HG03432 (cell line): Measurements from ENCODE around the gene CSNK1G3.
A peak's percentile ranks its signal among the peaks of the same experiment; 100 is the strongest.

ENCODE experiments used
- ATAC-seq: cut with Tn5 transposase; IDR thresholded peaks from one replicate; pipeline ENCODE4 v1.9.1; 2021; ENCODE audit warnings: mild to moderate bottlenecking, moderate library complexity; ENCODE audit not compliant: unreplicated experiment

The CSNK1G3 gene

DNA sequence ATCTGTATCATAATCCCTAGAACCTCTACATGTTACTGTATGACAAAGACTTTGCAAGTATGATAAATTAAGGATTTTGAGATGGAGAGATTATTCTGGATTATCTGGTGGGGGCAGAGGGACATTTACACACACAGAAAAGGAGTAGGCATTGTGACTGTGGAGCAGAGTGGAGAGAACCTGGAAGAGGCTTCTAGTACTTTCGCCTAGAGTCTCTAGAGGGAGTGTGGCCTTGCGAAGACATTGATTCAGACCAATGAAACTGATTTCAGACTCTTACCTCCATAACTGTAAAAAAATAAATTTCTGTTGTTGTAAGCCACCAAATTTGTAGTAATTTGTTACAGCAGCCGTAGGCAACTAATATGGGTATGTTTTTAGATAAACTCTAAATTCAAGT lies 45.9 kb downstream of the CSNK1G3 start:
- no peak for ATAC-seq

DNA sequence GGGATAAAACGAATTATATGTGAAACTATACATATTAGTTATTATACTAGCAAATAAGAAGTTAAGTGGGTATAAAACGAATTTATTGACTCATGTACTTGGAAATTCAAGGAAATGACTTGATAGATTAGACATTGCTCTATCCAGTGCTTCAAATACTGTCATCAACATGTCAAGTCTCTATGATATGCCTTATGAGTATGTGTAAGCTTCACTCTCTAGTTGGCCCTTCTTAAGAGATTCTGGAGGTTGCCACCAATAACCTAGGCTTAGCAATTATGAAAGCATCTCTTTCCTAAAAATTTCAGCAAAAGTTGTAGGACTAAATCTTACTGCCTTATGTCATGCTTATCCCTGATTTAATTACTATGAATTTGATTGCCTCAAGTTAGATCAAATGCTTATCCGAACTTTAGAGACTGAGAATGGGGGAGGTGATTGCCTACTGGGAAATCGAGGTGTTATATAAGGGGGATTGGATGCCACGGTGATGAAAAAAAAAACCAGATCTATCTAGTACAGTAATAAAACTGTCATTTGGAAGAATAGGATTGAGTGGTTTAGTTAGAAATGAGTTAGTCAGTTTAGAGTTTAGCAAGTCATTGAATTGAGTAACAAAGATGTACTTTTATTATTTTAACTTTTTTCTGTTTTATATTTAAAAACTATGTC lies 46.9 kb downstream of the CSNK1G3 start:
- ATAC-seq, result no peak

DNA sequence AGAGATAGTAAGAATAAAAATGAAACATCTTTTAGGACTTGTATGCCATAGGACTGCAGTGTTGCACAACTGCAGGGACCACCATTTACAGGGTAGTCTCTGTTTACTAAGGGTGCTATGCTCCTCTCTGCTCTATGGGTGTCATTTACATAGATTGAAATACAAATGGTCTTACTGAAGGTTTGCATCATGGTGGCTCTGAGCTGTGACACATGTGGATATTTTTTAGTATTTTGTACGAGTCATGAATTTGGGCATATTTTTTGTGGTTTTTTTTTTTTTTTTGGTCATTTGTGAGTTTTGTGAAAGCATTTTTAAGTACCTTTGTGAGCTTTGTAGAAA lies 47.4 kb downstream of the CSNK1G3 start:
- no peak for ATAC-seq

DNA sequence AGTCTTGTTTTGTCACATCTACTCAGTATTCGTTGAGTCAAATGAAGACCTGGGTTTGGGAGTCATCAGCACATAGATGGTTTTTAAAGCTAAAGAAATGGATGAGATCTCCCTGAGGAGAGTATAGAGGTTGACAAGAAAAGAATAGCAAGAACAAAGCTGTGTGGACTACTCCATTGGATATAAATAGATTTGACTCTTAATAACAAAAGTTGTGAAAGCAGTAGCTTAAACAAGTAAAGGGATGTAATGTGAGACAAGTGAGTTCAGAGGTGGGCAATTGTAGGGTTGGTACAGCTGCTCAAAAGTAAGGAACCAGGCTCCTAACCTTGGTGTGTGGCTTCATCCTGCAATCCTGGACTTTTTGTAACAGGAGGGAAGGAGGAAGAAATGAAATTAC lies 49.3 kb downstream of the CSNK1G3 start:
- no peak for ATAC-seq

DNA sequence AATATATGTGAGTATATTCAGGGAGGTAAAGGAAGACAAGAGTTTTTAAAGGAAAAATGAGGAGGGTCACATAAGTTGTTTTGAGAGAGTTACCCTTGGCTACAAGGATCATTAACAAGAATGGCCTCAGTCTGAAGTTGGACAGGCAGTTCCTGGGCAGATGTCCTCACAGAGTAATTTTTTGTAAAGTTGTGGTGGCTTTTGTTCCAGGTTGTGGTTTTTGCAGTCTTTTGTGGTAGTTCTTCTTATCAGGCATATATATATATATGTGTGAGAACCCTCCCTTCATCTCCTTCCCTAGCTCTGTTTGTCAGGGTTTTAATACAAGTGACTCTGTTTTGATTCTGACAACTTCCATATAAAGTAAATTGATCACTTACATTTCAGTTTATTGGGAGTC lies 60.0 kb downstream of the CSNK1G3 start:
- ATAC-seq, result peak; percentile 82

DNA sequence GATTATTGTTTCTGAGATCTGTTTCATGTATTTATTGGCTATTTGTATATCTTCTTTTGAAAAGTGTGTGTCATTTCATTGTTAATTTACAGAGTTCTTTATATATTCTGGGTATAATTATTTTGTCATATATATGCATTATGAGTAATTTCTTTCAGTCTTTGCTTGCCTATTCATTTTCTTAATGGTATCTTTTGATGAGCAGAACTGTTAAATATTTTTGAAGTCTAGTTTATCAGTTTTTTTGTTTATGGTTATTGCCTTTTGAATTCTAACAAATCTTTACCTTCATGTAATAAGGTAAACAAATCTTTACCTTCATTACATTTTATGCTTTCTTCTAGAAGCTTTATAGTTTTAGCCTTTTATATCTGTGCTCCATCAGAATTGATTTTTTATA lies 66.4 kb downstream of the CSNK1G3 start:
- no peak for ATAC-seq

DNA sequence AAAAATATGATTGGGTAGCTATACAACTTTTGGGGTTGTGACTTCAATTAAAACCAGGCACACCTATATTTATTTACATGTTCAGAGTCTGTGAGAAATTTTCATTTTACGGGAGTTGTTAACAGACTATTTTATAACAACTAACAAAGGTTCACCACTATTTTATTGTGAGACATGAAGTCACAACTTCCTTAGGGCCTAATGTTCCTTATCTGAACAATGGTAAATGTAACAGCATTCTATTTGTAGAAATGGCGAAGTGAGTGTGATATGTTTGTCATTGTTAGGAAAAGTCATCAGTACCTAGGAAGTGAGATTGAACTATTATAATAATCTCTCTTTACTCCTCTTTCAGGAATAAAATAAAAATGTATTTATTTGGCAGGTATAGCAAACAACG lies 67.4 kb downstream of the CSNK1G3 start:
- ATAC-seq, result no peak

DNA sequence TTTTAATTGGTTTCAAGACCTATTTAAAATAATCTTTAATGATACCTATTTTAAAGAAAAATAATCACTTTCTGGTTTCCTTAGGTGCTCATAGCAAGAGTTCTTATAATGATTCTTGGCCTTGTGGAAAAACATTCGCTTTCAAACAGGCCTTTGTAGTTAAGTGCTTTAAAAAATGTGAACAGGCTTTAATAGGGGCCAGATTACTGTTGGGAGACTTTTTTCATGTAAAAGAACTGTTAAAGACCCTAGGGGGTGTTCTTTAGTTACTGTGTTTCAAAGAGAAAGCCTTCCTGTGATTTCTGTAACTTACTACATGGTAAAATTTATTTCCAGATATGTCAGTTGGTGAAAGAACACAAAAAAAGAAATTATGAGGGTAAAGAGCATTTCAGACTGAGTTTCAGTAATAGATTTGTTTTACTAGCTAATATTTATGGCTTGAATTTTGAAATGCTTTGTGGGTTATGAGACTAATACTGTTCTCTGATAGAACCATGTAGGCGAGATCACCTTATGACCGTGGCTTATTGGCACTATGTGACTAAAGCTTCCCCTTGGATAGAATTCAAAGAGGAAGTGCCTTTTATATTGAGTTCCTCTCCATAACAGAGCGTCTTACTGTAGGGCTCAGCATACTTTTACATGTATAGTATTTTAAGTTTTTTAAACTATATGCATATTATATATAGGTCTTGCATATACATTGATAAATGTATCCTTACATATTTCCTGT lies 70.7 kb downstream of the CSNK1G3 start:
- ATAC-seq, result no peak

DNA sequence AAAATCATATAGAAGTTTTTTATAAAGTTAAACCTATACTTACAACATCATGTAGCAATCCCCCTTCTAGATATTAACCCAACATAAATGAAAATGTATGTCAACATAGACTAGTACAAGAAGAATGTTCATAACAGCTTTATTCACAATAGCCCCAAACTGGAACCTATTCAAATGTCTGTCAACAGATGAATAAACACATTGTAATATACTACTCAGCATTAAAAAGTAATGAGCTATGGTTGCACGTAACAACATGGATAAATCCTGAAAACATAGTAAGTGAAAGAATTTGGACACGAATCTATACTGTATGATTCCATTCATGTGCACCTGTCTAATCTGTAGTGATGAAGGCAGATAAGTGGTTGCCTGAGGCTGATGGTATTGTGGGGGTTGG lies 73.9 kb downstream of the CSNK1G3 start:
- no peak for ATAC-seq

DNA sequence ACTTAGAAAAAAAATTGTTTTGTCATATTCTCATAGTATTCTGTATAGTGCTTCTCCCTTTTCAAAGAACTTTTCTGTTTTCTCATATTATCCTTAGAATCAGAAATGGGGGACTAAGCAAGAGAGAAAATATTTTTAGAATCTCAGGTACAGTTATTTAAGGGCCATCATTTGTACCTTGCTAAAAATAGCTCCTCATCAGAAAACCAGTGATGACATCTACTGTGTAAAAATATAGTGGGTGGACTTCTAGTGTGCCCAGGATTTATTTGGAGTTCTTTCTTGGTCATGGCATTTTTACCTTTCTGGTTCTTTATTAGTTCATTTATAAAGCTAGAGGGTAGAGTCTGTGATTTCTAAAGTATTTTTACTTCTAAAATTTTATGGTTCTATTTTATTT lies 82.5 kb downstream of the CSNK1G3 start:
- no peak for ATAC-seq

DNA sequence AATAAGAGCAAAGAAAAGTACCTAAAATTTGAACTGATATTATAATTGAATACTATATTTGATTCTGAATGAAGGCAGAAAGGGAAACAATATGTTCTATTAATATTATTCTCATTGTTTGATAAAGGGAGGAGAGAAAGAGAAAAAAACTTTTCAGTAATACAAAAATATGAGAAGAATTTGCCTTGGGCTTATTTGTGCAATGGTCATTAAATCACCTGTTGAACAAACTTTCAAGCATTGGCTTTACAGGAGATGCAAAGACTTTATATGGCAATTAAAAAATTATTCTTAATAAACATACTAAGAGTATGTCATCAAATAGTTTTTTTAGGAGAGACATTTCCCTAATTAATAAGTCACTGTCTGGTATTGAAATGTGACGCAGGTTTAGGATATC lies 85.0 kb downstream of the CSNK1G3 start:
- no peak for ATAC-seq

DNA sequence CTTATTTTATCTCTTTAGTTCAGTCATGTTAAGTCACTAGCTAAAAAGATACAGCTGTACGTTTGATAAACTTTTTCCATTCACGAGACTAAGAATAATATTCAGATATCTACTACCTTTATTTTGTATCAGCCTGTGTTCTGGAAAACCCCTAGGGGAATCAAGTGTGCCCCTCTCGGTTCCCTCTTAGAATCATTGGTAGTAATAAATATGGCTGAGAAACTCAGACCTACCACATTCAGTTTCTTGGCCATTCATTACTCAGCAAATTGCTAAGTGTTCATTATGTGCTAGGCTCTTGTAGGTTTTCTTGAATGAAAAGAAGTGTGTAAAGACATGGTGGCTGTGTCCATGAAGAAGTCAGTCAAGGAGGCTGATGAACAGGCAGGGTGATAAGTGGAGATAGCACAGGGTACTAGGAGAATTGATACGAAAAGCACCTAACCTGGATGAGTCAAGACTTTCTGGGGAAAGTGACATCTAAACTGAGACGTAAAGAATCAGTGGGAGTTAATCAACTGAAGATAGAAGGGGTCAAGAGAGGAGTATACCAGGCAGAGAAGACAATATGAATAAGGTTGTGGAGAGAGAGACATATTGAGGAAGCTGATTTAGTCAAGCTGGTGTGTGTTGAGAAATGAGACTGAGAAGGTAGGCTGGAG lies 86.2 kb downstream of the CSNK1G3 start:
- peak; percentile 68 for ATAC-seq

DNA sequence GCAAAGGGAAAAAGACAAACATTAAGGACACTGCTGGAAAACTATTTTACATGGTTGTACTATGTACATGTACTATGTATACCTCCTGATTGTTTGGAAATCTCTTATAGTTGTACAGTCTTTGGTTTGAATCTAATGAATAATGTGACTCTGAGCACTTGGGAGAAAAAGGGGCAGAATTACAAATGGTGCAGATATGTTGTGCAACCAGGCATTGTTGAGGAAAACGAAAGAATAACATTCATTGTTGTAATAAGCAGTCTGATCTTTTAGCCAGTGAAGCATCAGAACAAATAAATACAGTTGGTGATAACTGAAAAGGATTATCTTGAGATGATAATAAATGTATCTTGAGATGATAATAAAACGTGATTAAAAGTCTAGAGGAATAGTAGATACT lies 87.2 kb downstream of the CSNK1G3 start:
- ATAC-seq, result no peak

DNA sequence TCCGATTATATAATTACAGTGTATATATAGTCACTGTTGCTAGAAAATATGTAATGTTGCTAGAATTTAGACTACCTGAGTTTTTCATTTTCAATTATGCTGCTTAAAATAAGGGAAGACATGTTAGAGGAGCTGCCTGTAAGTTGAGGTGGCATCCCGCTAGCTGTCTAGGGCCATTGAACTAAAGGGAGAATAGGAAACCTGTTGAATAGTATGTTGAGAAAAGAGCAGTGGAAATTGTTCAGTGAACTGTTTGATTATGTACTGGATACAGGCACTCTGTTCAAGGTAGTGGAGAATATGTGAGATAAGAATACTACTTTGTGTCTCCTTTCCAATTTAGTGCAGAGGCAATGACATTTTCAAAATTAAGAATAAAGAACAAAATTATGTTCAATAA lies 89.6 kb downstream of the CSNK1G3 start:
- ATAC-seq, result no peak

DNA sequence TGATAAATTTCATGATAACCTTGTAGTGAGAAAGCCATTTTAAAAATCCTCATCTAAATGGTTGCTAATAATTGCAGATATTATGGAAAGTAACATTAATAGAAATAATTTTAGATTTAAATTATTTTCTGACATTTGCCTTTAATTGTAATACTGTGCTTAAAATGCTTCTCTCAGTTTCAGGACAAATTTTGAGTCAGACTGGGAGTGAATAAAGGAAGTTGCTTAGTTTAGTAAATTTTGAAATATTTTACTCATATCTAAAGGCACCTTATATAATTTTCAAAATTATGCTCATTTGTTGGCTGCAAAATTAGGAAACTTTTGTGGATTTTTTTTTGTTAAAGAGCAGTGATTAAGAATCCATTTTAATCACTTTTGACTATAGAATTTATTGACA lies 93.8 kb downstream of the CSNK1G3 start:
- peak; percentile 76 for ATAC-seq

DNA sequence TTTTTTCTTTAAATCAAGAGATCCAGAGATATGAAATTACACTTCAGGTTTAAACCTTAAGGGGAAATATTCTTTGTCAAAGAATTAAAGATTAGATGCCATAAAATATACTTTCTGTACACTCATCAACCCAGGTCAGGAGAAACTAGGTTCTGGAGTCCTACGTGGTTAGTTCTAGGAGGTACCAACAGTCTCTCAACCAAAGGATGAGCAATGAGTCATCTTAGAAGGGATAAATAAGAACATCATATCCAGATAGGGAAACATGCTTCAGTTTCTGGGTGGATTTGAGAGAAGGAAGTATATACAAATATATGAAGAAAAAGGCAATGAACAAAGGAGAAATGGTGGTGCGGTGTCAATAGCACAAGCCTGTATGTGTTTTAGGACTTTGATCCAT lies 98.2 kb downstream of the CSNK1G3 start:
- no peak for ATAC-seq

DNA sequence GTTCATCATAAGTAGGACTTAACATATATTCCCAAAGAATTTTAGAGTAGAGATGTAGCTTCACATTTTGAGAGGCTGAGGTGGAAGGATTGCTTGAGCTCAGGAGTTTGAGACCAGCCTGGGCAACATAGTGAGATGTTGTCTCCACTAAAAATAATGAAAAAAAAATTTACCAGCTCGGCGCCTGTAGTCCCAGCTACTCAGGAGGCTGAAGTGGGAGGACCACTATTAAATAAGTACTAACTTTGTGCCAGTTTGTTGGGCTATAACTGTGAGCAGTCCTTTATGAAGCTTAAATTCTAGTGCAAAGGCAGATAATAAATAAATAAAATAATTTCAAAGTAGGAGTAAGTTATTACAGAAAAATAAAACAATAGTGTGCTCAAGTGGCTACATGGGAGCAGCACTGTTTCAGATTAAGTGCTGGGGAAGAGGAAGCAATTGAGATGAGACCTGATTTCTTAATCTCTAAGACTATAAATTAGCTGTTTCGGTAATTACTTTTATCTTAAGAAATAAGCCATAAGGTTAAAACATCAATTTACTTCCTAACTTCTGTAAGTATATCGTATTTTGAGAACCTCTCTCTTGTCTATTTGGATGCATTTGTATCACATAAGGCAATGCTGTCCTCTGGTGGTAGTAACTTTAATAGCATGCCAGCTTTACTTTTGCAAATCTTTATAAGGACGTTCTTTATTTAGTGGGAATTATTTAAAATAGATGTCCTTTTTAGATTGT lies 98.9 kb downstream of the CSNK1G3 start:
- peak; percentile 64 for ATAC-seq

DNA sequence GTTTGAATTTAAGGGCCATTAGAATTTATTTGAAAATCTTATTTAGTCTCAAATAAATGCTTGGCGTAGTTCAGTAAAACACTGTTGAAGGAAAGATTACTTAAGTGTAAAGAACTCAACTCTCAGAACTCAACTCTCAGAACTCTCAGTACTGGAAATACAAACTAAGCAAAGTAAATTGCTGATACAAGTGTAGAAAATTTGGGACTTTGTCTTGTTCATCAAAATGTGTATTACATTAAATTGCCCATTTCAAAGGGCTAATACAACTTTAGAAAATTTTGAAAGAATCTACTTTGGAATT lies 99.4 kb downstream of the CSNK1G3 start:
- peak; percentile 18 for ATAC-seq

DNA sequence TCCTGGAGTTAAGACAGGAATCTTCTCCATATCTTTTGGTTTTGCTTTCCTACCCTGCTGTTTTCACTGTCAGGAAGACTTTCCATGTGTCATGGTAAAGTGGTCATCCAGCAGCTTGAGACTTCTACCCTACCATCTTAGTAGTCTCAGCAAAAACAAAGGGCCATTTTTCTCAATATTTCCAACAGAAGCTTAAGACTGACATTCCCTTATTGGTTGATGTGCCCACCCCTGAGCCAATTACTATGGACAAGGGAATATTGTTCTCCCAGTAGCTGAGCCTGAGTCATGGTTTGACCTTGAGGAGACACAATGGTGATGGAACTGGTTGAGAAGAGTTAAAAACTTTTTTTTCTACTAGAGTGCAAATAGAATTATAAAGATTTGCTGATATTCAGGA lies 105.6 kb downstream of the CSNK1G3 start:
- ATAC-seq, result no peak

DNA sequence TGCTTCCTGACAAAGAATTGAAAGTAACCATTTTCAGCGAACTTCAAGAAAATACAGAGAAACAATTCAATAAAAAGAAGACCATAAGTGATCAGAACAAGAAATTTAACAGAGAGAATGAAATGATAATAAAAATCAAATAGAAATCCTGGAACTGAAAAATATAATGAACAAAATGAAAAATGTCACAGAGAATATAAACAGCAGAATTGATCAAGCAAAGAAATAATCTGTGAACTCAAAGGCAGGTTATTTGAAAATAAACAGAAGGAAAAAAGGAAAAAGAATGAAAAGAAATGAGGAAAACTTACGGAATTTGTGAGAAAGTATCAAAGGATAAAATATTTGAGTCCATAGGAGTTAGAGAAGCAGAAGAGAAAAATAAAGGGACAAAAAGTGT lies 114.1 kb downstream of the CSNK1G3 start:
- no peak for ATAC-seq

DNA sequence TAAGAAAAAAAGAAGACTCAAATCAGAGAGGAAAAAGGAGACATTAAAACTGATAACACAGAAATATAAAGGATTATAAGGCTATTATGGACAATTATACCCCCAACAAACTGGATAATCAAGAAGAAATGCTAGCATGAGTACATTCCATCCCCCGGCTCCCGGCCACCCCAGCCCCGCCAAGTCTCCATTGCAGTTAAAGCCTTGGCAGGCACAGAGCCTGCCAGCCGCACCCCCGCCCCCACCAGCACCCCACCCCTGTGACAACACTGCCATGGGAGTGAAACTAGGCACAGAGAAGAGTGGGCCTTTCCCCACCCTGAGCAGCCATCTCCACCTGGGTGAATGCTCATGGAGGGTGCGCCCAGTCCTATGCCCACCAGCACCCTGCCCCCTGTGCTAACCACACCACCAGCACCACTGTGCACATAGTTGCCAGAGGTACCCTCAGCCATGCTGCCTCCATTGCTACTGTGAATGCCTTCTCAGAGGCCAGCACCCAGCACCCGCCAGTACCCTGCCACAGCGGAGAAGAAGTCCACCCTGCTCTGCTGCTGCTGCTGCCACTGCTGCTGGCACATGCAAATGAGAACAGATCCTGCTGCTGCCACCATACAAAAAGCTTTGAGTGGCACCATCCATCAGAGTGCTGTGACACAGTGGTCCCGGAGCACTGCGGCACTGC lies 117.0 kb downstream of the CSNK1G3 start:
- no peak for ATAC-seq
